Thoracic aorta (tissue), 2 donors: Measurements from ENCODE around the gene CNPY4. TPM values are rescaled to one million over a fixed set of nuclear protein-coding genes. Genes with fewer than 3 reads are reported as not detected.

Experiments
- ATAC-seq: fragments of 150-250 bp; one replicate; pipeline ENCODE4 v1.8.0; 2017; ENCODE audit warnings: low read depth; ENCODE audit not compliant: insufficient number of reproducible peaks, low FRiP score
- DNase-seq: peaks from one replicate; pipeline ENCODE4 v3.0.0-alpha.2; 2020; ENCODE audit warnings: low spot score
- H3K27ac ChIP-seq, 2 donors: fragments of 200-600 bp; sonication (generic); 1 replicate in 1 of 2; 2 replicates in 1 of 2; pipeline ENCODE4 v1.5.1; 2016; ENCODE audit warnings: mild to moderate bottlenecking in 2 of 2, moderate library complexity in 2 of 2
- H3K27me3 ChIP-seq: fragments of 200-600 bp; sonication (generic); replicated peaks from 2 replicates; pipeline ENCODE4 v1.6.0; 2016; ENCODE audit warnings: mild to moderate bottlenecking; ENCODE audit not compliant: insufficient read depth
- H3K36me3 ChIP-seq: fragments of 200-600 bp; sonication (generic); one replicate; pipeline ENCODE4 v1.5.1; 2016
- H3K4me1 ChIP-seq, 2 donors: fragments of 200-600 bp; sonication (generic); 1 replicate in 1 of 2; 2 replicates in 1 of 2; pipeline versions ENCODE4 v1.5.1 to v1.6.0; 2016; ENCODE audit warnings: low read depth in 2 of 2, mild to moderate bottlenecking in 1 of 2; ENCODE audit not compliant: control insufficient read depth in 1 of 2
- H3K4me3 ChIP-seq: fragments of 200-600 bp; sonication (generic); 2 replicates; pipeline ENCODE4 v1.5.1; 2016; ENCODE audit warnings: mild to moderate bottlenecking
- H3K9me3 ChIP-seq: fragments of 200-600 bp; sonication (generic); 2 replicates; pipeline ENCODE4 v1.5.1; 2016
- CTCF ChIP-seq: fragments of 200-600 bp; sonication (generic); IDR thresholded peaks from one replicate; pipeline ENCODE4 v1.5.1; 2019; ENCODE audit warnings: antibody characterized with exemption
- total RNA-seq, 2 donors: library from RNA; depleted of rRNA; stranded (reverse); fragments of >200 nt; gene quantifications; one replicate each; pipeline versions ENCODE4 v1.1.0 to v1.2.3, GENCODE V29; 2016

Gene CNPY4
- total RNA-seq, 2 donors from 2014 or later = 12.6 to 13.7 TPM

GRCh38 chr7:100088621-100089457, 30.6 kb upstream of the CNPY4 start, which contains the start of gene COPS6:
COPS6 (plus strand) TSS chr7:100088969; CDS start chr7:100088991, 22 bp downstream.
- H3K27ac ChIP-seq = peak within 1 kb of the TSS; percentile 72
- ATAC-seq (no peak), DNase-seq (peak; percentile 36)
- H3K4me1 ChIP-seq = peaks cover 11 to 15% of the 10 kb centered on the region in 2 donors
- peaks cover 28% of the 10 kb centered on the region for H3K36me3 ChIP-seq
- peak within 1 kb of the TSS; percentile 80 for H3K4me3 ChIP-seq
- no peaks in the 10 kb centered on the region for H3K27me3 ChIP-seq
- no peaks in the 10 kb centered on the region for H3K9me3 ChIP-seq
- no peak for TF ChIP-seq CTCF

- DNase-seq (no peak), ATAC-seq (no peak)
- Histone ChIP-seq H3K9me3 (no peaks in the 10 kb centered on the region), H3K4me1 (peaks cover 11 to 15% of the 10 kb centered on the region in 2 donors), H3K27me3 (no peaks in the 10 kb centered on the region), H3K27ac (peak overlapping the region; percentile 72), H3K36me3 (peaks cover 31% of the 10 kb centered on the region), H3K4me3 (peak overlapping the region; percentile 80)
- TF ChIP-seq CTCF = no peak
Measured at GRCh38 chr7:100089458-100090196, 29.8 kb upstream of the CNPY4 start.

GRCh38 chr7:100090527-100091410, 28.7 kb upstream of the CNPY4 start:
- Histone ChIP-seq H3K9me3 (no peaks in the 10 kb centered on the region), H3K4me3 (no peak overlapping the region), H3K4me1 (peaks cover 11 to 15% of the 10 kb centered on the region in 2 donors), H3K27ac (no peak overlapping the region), H3K36me3 (peaks cover 41% of the 10 kb centered on the region), H3K27me3 (no peaks in the 10 kb centered on the region)
- ATAC-seq = no peak
- TF ChIP-seq CTCF = no peak
- DNase-seq = no peak

GRCh38 chr7:100091411-100092181, 27.8 kb upstream of the CNPY4 start:
- Histone ChIP-seq H3K36me3 (peaks cover 48% of the 10 kb centered on the region), H3K9me3 (no peaks in the 10 kb centered on the region), H3K27ac (no peak overlapping the region), H3K4me1 (peaks cover 11 to 15% of the 10 kb centered on the region in 2 donors), H3K27me3 (no peaks in the 10 kb centered on the region), H3K4me3 (no peak overlapping the region)
- DNase-seq (no peak), ATAC-seq (no peak)
- no peak for TF ChIP-seq CTCF
